ENCODE measurements around the gene CAVIN4.

The CAVIN4 gene

DNA sequence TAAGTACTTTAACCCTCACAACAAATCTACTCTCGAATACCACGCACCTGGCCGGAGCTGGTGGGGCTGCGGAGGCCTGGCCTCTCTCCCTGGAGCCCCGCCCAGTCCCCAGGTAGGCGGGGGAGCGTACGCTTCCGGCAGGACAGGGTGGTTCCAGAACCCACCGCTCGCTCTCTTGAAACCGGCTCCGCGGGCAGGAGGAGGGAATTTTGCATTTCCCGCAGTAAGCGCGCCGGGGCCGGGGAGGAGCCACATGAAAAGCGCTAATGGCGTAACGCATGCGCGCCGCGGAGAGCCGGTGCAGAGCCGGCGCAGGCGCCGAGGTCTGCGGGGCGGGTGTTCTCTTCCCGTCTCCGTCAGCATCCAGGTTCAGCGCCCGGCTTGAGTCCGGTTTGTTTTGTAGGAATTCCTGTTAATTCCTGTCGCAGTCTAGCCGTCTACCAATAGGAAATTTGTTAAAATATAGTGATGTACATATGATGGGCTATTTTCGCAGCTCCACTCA lies 20.8 kb downstream of the CAVIN4 start:
- TF ChIP-seq CTCF (conservative IDR thresholded peaks at IDR 0.05; ENCODE audit: low read length), result no peak
- H3K4me3 ChIP-seq (ENCODE audit: low read length), result peak overlapping the region; percentile 67
- peak; percentile 69 for DNase-seq (ENCODE audit: low read depth)

DNA sequence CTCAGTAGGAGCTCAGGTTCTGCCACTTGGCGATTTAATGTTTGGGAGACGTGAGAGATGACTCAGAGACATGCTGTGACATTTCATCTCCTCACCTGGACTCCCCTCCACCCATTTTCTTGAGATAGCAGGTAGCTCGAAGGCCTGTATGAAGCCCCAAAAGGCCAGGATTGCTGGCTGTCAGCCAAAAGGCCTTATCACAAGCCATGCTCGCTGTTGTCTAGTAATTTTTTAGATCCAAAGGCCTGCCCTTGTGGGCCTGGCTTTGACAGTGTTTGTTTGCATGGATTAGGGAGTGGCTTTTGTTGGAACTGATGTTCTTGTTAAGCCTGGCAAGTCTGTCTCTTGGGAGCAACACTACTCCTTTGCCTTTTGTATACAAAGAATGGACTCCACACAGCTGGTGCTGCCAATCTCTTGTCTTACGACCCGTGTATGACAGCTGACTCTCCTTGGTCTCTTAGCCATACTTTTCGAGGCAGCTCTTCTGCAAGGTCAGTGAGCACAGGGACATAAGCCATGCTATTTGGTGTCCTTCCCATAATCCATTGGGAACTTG lies 22.7 kb downstream of the CAVIN4 start:
- no peak for TF ChIP-seq CTCF (conservative IDR thresholded peaks at IDR 0.05; ENCODE audit: low read length)
- no peak overlapping the region for H3K4me3 ChIP-seq (ENCODE audit: low read length)
- DNase-seq (ENCODE audit: low read depth), result no peak

GRCh38 chr9:100601216-100601615 lies 23.3 kb downstream of the CAVIN4 start:
- H3K4me3 ChIP-seq (ENCODE audit: low read length), result no peak overlapping the region
- DNase-seq (ENCODE audit: low read depth), result peak; percentile 56
- peak; percentile 90 for TF ChIP-seq CTCF (conservative IDR thresholded peaks at IDR 0.05; ENCODE audit: low read length)

- DNase-seq (ENCODE audit: low read depth), result peak; percentile 50
- peak; percentile 85 for TF ChIP-seq CTCF (conservative IDR thresholded peaks at IDR 0.05; ENCODE audit: low read length)
- H3K4me3 ChIP-seq (ENCODE audit: low read length), result no peak overlapping the region
Observed at GRCh38 chr9:100602342-100602801, 24.5 kb downstream of the CAVIN4 start.

DNA sequence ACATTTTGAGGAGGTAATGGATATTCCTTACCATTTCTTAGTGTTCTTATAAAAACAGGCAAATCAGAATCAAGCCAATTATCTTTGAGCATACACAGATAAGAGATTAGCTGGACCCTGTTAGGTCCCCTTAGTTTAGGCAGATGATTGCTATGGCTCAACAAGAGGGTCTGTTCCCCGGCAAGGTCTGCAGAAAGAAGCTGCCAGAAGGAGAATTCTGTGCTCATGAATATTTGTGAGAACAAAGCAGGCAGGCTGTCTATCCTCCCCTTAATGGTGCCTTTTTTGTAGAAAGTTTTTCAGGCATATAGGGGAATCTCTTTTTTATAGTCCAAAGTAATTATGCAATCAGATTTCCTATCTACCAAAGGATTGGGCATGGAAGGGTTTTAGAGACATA lies 27.5 kb downstream of the CAVIN4 start:
- no peak for DNase-seq (ENCODE audit: low read depth)
- TF ChIP-seq CTCF (conservative IDR thresholded peaks at IDR 0.05; ENCODE audit: low read length), result no peak
- no peak overlapping the region for H3K4me3 ChIP-seq (ENCODE audit: low read length)

DNA sequence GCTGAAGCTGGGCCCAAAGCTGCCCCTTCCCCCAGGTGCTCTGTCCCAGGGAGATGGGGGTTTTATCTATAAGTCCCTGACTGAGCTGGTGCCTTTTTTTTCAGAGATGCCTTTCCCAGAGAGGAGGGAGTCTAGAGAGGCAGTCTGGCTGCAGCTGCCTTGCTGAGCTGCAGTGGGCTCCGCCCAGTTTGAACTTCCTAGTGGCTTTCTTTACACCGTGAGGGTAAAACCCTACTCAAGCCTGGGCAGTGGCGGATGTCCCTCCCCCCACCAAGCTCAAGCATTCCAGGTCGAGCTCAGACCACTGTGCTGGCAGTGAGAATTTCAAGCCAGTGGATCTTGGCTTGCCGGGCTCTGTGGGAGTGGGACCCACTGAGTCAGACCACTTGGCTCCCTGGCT lies 41.3 kb downstream of the CAVIN4 start:
- no peak overlapping the region for H3K4me3 ChIP-seq (ENCODE audit: low read length)
- TF ChIP-seq CTCF (conservative IDR thresholded peaks at IDR 0.05; ENCODE audit: low read length), result no peak
- no peak for DNase-seq (ENCODE audit: low read depth)

- no peak for DNase-seq (ENCODE audit: low read depth)
- no peak overlapping the region for H3K4me3 ChIP-seq (ENCODE audit: low read length)
- TF ChIP-seq CTCF (conservative IDR thresholded peaks at IDR 0.05; ENCODE audit: low read length), result no peak
Observed at GRCh38 chr9:100619665-100620064, 41.8 kb downstream of the CAVIN4 start.

Measured in AG10803 (cell line).